ENCODE measurements around the gene CDK6. TPM values are rescaled to one million over a fixed set of nuclear protein-coding genes. Genes with fewer than 3 reads are reported as not detected.

The CDK6 gene
- total and polyA plus RNA-seq, 2 experiments from 2014 or later, result 17.8 to 61.5 TPM

DNA sequence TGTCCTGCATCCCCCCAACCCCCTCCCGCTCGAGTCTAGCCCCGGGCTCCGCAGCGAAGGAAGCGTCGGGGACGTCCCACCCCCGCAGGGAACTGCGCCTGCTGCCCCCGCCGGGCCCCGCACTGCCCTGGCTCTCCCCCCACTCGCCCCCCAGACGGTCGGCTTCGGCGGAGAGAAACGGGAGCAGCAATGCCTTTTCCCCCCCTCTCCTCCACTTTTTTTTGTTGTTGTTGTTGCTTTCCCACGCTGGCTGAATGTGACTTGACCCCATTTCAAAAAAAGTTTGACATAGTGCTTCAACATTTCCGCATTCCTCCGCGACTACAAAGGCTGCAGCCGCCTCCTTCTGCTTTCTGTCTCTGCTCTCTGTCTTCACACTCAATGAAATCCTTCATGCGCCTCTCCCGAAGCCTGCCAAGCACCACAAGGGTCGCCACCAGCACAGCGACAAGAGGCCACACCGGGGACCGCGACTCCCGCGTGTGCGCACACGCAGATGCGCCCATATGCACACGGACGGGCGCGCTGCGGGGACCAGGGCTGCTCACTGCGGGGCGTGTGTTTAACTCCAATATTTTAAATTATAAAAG lies 1.0 kb downstream of the CDK6 start:
- TF ChIP-seq EZH2phosphoT487 (IDR thresholded peaks at IDR 0.05; ENCODE audit: insufficient read depth, low read depth) (no peak), EZH2 (IDR thresholded peaks at IDR 0.05; ENCODE audit: insufficient read depth, poor library complexity, severe bottlenecking) (no peak)
- in situ Hi-C loops (cut with MboI), result loop anchor here (10.0 kb wide), 3 partner anchors 141 to 219 kb away; no protein-coding TSS in a partner anchor
- peaks cover 47% of the 10 kb centered on the region for H3K79me2 ChIP-seq (ENCODE audit: insufficient read depth)

DNA sequence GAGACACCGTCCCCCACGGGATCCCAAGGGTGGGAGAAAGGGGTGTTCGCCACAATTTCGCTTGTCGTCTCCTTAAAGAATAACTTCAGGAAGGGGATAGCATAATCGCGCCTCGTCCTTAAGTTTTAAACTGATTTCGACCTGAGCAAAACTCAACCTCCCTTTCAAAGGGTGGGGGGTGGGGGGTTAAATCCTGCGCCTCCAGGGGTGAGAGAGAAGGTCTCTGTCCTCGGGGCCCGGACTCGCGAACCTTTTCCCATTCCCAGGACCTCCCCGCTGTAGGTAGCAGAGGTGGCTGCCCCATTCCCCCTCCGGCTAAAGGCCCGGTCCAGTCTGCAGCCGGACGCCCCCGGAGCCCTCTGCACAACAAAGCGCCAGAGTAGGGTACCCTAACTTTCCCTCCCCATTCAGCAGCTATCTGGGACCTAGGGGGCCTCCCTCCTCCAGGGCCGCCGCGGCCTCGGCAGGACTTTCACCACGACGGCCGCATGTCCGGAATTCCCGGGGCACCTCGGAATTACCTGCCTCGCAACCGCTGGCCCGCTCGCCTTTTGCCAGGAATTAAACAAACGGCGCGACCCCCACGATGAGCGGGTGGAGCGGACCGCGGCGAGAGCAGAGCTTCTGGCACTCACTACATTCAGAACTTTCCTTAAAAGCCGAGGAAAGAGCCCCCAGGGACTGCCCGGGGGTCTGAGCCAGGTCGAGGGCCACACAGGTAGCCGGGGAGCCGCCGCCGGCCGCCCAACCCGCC lies 1.7 kb downstream of the CDK6 start:
- in situ Hi-C loops (cut with MboI), result loop anchor here (10.0 kb wide), 3 partner anchors 140 to 220 kb away; no protein-coding TSS in a partner anchor
- Histone ChIP-seq H4K20me1 (ENCODE audit: insufficient read depth) (no peaks in the 10 kb centered on the region), H3F3A (ENCODE audit: insufficient read depth) (peaks cover 41% of the 10 kb centered on the region), H3K36me3 (ENCODE audit: low read depth) (no peaks in the 10 kb centered on the region), H3K4me2 (ENCODE audit: unreplicated experiment) (peak overlapping the region; percentile 92), H3K4me1 (ENCODE audit: insufficient read depth) (peaks cover 27% of the 10 kb centered on the region), H3K9ac (peak overlapping the region; percentile 91), H3K9me2 (ENCODE audit: insufficient read depth) (no peaks in the 10 kb centered on the region), H3K27ac (peak overlapping the region; percentile 87), H3K4me3 (peak overlapping the region; percentile 88), H2AFZ (peak overlapping the region; percentile 62), H3K9me3 (ENCODE audit: low read depth) (no peaks in the 10 kb centered on the region), H3K79me2 (ENCODE audit: insufficient read depth) (peaks cover 53% of the 10 kb centered on the region), H3K27me3 (replicated peaks; ENCODE audit: insufficient read depth) (no peaks in the 10 kb centered on the region)
- TF ChIP-seq EZH2 (IDR thresholded peaks at IDR 0.05; ENCODE audit: insufficient read depth, poor library complexity, severe bottlenecking) (no peak), EZH2phosphoT487 (IDR thresholded peaks at IDR 0.05; ENCODE audit: insufficient read depth, low read depth) (no peak)
- peak; percentile 47 for DNase-seq
- 1% methylated on average over 46 of the region's 53 CpGs for WGBS, 2 experiments (ENCODE audit: low coverage in 1 of 2, low lambda C conversion rate in 2 of 2, missing lambda C conversion rate in 2 of 2)

More for the DNA sequence above, 1.0 kb downstream of the CDK6 start:
- H3K9ac ChIP-seq, result peak overlapping the region; percentile 91
- H3K4me2 ChIP-seq (ENCODE audit: unreplicated experiment), result peak overlapping the region; percentile 92
- no peaks in the 10 kb centered on the region for H3K36me3 ChIP-seq (ENCODE audit: low read depth)
- 1% methylated on average over 27 to 43 of the region's 43 CpGs for WGBS, 2 experiments (ENCODE audit: low coverage in 1 of 2, low lambda C conversion rate in 2 of 2, missing lambda C conversion rate in 2 of 2)
- no peaks in the 10 kb centered on the region for H4K20me1 ChIP-seq (ENCODE audit: insufficient read depth)
- H3K9me2 ChIP-seq (ENCODE audit: insufficient read depth), result no peaks in the 10 kb centered on the region
- no peaks in the 10 kb centered on the region for H3K27me3 ChIP-seq (replicated peaks; ENCODE audit: insufficient read depth)
- peak overlapping the region; percentile 88 for H3K4me3 ChIP-seq
- peaks cover 20% of the 10 kb centered on the region for H3K4me1 ChIP-seq (ENCODE audit: insufficient read depth)
- no peaks in the 10 kb centered on the region for H3K9me3 ChIP-seq (ENCODE audit: low read depth)
- peak; percentile 88 for DNase-seq
- peaks cover 34% of the 10 kb centered on the region for H3F3A ChIP-seq (ENCODE audit: insufficient read depth)
- H2AFZ ChIP-seq, result peak overlapping the region; percentile 62
- H3K27ac ChIP-seq, result peak overlapping the region; percentile 87

DNA sequence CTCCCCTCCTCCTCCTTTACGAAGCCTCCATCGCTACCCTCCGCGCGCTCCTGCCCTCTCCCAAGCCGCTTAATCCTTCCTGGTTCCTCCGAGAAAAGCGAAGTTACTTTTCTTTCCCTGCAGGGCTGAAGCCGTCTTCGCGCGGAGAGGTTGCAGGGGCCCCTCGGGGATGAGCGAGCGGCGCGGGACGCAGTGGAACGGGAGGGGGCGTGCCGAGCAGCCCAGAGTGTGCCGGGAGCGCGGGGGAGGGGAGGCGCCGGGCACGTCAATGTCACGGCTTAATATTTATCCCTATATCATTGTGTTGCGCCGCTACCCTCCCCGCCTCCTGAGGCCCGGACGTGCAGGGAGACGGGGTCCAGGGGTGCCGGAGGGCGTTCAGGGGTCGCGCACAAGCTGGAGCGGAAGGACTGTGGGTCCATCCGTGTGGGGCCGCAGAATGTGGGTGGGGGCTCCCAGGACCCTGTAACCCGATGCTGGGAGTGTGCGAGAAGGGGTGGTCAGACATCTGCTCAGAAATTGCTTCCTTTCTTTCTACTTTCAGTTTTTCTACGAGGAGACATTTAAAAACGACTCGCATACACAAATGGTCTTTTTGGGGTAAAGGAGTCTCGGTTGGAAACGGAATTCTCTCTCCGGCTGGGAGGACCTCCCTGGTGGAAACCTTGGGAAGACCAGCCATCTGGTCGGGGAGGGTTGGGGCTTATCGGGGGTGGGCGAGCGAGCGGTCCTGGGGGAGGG lies 2.4 kb downstream of the CDK6 start:
- WGBS, 2 experiments (ENCODE audit: low coverage in 1 of 2, low lambda C conversion rate in 2 of 2, missing lambda C conversion rate in 2 of 2), result 1 to 2% methylated on average over 40 to 54 of the region's 54 CpGs
- H3K36me3 ChIP-seq (ENCODE audit: low read depth), result no peaks in the 10 kb centered on the region
- DNase-seq, result peak; percentile 89
- no peaks in the 10 kb centered on the region for H3K9me3 ChIP-seq (ENCODE audit: low read depth)
- peaks cover 47% of the 10 kb centered on the region for H3F3A ChIP-seq (ENCODE audit: insufficient read depth)
- peak overlapping the region; percentile 91 for H3K9ac ChIP-seq
- peak overlapping the region; percentile 87 for H3K27ac ChIP-seq
- H3K79me2 ChIP-seq (ENCODE audit: insufficient read depth), result peaks cover 61% of the 10 kb centered on the region
- in situ Hi-C loops (cut with MboI), result loop anchor here (10.0 kb wide), 3 partner anchors 139 to 221 kb away; no protein-coding TSS in a partner anchor
- H3K4me1 ChIP-seq (ENCODE audit: insufficient read depth), result peaks cover 34% of the 10 kb centered on the region
- peak overlapping the region; percentile 92 for H3K4me2 ChIP-seq (ENCODE audit: unreplicated experiment)
- H4K20me1 ChIP-seq (ENCODE audit: insufficient read depth), result no peaks in the 10 kb centered on the region
- H2AFZ ChIP-seq, result peak overlapping the region; percentile 62
- no peak for TF ChIP-seq EZH2phosphoT487 (IDR thresholded peaks at IDR 0.05; ENCODE audit: insufficient read depth, low read depth)
- no peak for TF ChIP-seq EZH2 (IDR thresholded peaks at IDR 0.05; ENCODE audit: insufficient read depth, poor library complexity, severe bottlenecking)
- no peaks in the 10 kb centered on the region for H3K9me2 ChIP-seq (ENCODE audit: insufficient read depth)
- H3K27me3 ChIP-seq (replicated peaks; ENCODE audit: insufficient read depth), result no peaks in the 10 kb centered on the region
- H3K4me3 ChIP-seq, result peak overlapping the region; percentile 88

Measured in GM23248 (cell line).